Neural progenitor cell (in vitro differentiated cells): Measurements from ENCODE around the gene SMCHD1.

ENCODE experiments used
- EZH2 ChIP-seq: fragments of 200-600 bp; sonication (generic); IDR thresholded peaks from 2 replicates; pipeline ENCODE4 v1.6.1; 2017; ENCODE audit warnings: antibody characterized with exemption, mild to moderate bottlenecking, moderate library complexity
- EZH2phosphoT487 ChIP-seq: fragments of 200-600 bp; sonication (generic); IDR thresholded peaks from 2 replicates; pipeline ENCODE4 v1.6.1; 2017; ENCODE audit warnings: antibody characterized with exemption
- TF ChIP-seq, protein P1 (sequence below): fragments of 200-600 bp; sonication (generic); IDR thresholded peaks from 2 replicates; pipeline ENCODE4 v1.5.1; 2017; ENCODE audit warnings: antibody characterized with exemption, mild to moderate bottlenecking

DNA sequence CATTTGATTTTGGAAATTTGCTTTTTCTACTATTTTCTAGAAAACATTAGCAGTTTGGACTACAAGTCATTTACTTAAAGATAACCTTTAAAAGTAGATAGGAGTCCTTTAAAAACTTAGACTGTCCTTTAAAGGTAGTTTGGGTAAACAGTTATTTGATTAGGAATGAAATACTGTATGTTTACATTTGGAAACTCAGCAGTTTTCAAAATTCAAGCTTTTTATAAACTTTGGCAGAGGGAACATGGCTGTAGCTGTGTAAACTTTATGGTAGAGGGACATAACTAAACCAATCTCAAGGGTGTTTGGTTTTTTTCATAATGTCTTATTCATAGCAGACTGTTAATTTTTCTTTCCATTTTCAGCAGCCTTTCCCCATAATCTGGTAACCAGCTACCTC is 90.7 kb downstream of the SMCHD1 start:
- TF ChIP-seq, protein P1, sequence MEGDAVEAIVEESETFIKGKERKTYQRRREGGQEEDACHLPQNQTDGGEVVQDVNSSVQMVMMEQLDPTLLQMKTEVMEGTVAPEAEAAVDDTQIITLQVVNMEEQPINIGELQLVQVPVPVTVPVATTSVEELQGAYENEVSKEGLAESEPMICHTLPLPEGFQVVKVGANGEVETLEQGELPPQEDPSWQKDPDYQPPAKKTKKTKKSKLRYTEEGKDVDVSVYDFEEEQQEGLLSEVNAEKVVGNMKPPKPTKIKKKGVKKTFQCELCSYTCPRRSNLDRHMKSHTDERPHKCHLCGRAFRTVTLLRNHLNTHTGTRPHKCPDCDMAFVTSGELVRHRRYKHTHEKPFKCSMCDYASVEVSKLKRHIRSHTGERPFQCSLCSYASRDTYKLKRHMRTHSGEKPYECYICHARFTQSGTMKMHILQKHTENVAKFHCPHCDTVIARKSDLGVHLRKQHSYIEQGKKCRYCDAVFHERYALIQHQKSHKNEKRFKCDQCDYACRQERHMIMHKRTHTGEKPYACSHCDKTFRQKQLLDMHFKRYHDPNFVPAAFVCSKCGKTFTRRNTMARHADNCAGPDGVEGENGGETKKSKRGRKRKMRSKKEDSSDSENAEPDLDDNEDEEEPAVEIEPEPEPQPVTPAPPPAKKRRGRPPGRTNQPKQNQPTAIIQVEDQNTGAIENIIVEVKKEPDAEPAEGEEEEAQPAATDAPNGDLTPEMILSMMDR: no peak
- no peak for TF ChIP-seq EZH2
- TF ChIP-seq EZH2phosphoT487: no peak
